GM23338 (cell line): ENCODE data around the gene CMSS1. TPM values are rescaled to one million over a fixed set of nuclear protein-coding genes. Genes with fewer than 3 reads are reported as not detected.

Experiments
- ATAC-seq: fragments of 200-7000 bp; cut with Tn5 transposase; 3 replicates; pipeline ENCODE4 v1.9.1; 2020
- DNase-seq: peaks from one replicate; pipeline ENCODE4 v3.0.0-alpha.2; 2015; ENCODE audit warnings: low spot score
- H2AFZ ChIP-seq: fragments of 200-600 bp; sonication (generic); 2 replicates; pipeline ENCODE4 v1.8.0; 2016; ENCODE audit warnings: antibody characterized with exemption, mild to moderate bottlenecking, moderate library complexity
- H3F3A ChIP-seq: fragments of 200-600 bp; sonication (generic); replicated peaks from 2 replicates; pipeline ENCODE4 v1.8.0; 2017; ENCODE audit warnings: antibody characterized with exemption, mixed run types, low read depth
- H3K27ac ChIP-seq: fragments of 200-600 bp; sonication (generic); 2 replicates; pipeline ENCODE4 v1.6.1; 2016; ENCODE audit warnings: low read depth
- H3K27me3 ChIP-seq: fragments of 200-600 bp; sonication (generic); 2 replicates; pipeline ENCODE4 v1.8.0; 2016; ENCODE audit warnings: mild to moderate bottlenecking, mixed run types, moderate library complexity; ENCODE audit not compliant: insufficient read depth
- H3K36me3 ChIP-seq: fragments of 200-600 bp; sonication (generic); 2 replicates; pipeline ENCODE4 v1.8.0; 2016; ENCODE audit warnings: mild to moderate bottlenecking; ENCODE audit not compliant: insufficient read depth
- H3K4me1 ChIP-seq: fragments of 200-600 bp; sonication (generic); 2 replicates; pipeline ENCODE4 v1.8.0; 2016; ENCODE audit warnings: mild to moderate bottlenecking, moderate library complexity; ENCODE audit not compliant: insufficient read depth
- H3K4me2 ChIP-seq: fragments of 200-600 bp; sonication (generic); 2 replicates; pipeline ENCODE4 v1.7.1; 2017; ENCODE audit warnings: mixed run types
- H3K4me3 ChIP-seq: fragments of 200-600 bp; sonication (generic); 2 replicates; pipeline ENCODE4 v1.6.1; 2016; ENCODE audit warnings: mixed run types
- H3K79me2 ChIP-seq: fragments of 200-600 bp; sonication (generic); replicated peaks from 2 replicates; pipeline ENCODE4 v1.8.0; 2017; ENCODE audit warnings: mild to moderate bottlenecking; ENCODE audit not compliant: insufficient read depth
- H3K9me2 ChIP-seq: fragments of 200-600 bp; sonication (generic); 2 replicates; pipeline ENCODE4 v1.8.0; 2017; ENCODE audit not compliant: insufficient read depth
- H4K20me1 ChIP-seq: fragments of 200-600 bp; sonication (generic); replicated peaks from 2 replicates; pipeline ENCODE4 v1.8.0; 2017; ENCODE audit warnings: mild to moderate bottlenecking; ENCODE audit not compliant: insufficient read depth
- H3K27ac Mint-ChIP-seq: 2 replicates; pipeline ENCODE4 v1.8.0; 2020; ENCODE audit warnings: inconsistent platforms, mild to moderate bottlenecking, moderate library complexity, mixed read lengths
- H3K27me3 Mint-ChIP-seq: 3 replicates; pipeline ENCODE4 v1.8.0; 2022; ENCODE audit warnings: low read depth, mild to moderate bottlenecking, moderate library complexity, mixed read lengths, inconsistent platforms; ENCODE audit not compliant: insufficient read depth, poor library complexity
- H3K36me3 Mint-ChIP-seq: 3 replicates; pipeline ENCODE4 v1.8.0; 2021; ENCODE audit warnings: low read depth, mild to moderate bottlenecking, inconsistent platforms, moderate library complexity, mixed read lengths
- H3K4me1 Mint-ChIP-seq: 3 replicates; pipeline ENCODE4 v1.8.0; 2020; ENCODE audit warnings: mild to moderate bottlenecking, inconsistent platforms, mixed read lengths
- H3K4me3 Mint-ChIP-seq: 3 replicates; pipeline ENCODE4 v1.8.0; 2021; ENCODE audit warnings: moderate library complexity, mild to moderate bottlenecking, inconsistent platforms, mixed read lengths
- H3K9me3 Mint-ChIP-seq: 3 replicates; pipeline ENCODE4 v1.8.0; 2020; ENCODE audit warnings: moderate library complexity, mild to moderate bottlenecking, inconsistent platforms, mixed read lengths
- CREB1 ChIP-seq: fragments of 250-450 bp; sonication (Bioruptor Pico); IDR thresholded peaks from 2 replicates; pipeline ENCODE4 v1.5.0; 2020; ENCODE audit warnings: low read depth, mild to moderate bottlenecking, moderate library complexity
- CTCF ChIP-seq, 2 experiments: fragments of 200-600 bp in 1 of 2; sonication (generic) in 1 of 2; conservative IDR thresholded peaks; 2 replicates each; pipeline versions ENCODE4 v1.5.1 to v1.6.1; 2016 to 2017; ENCODE audit warnings: antibody characterized with exemption in 2 of 2, low read depth in 2 of 2, mild to moderate bottlenecking in 2 of 2, moderate library complexity in 1 of 2
- ETS1 ChIP-seq: IDR thresholded peaks from 2 replicates; pipeline ENCODE4 v1.6.1; 2016; ENCODE audit warnings: antibody characterized with exemption
- EZH2 ChIP-seq: fragments of 200-600 bp; sonication (generic); IDR thresholded peaks from one replicate; pipeline ENCODE4 v1.8.0; 2017; ENCODE audit warnings: antibody characterized with exemption, mild to moderate bottlenecking, low read depth; ENCODE audit not compliant: unreplicated experiment
- EZH2phosphoT487 ChIP-seq: fragments of 200-600 bp; sonication (generic); IDR thresholded peaks from one replicate; pipeline ENCODE4 v1.8.1; 2018; ENCODE audit warnings: antibody characterized with exemption; ENCODE audit not compliant: unreplicated experiment
- JUNB ChIP-seq: IDR thresholded peaks from one replicate; pipeline ENCODE4 v1.6.1; 2016; ENCODE audit warnings: antibody characterized with exemption; ENCODE audit not compliant: unreplicated experiment
- NANOG ChIP-seq: IDR thresholded peaks from 2 replicates; pipeline ENCODE4 v1.6.1; 2016; ENCODE audit warnings: antibody characterized with exemption, borderline replicate concordance
- POLR2AphosphoS5 ChIP-seq: IDR thresholded peaks from 2 replicates; pipeline ENCODE4 v1.6.1; 2016; ENCODE audit warnings: antibody characterized with exemption, low read depth
- REST ChIP-seq: IDR thresholded peaks from one replicate; pipeline ENCODE4 v1.6.1; 2018; ENCODE audit warnings: antibody characterized with exemption; ENCODE audit not compliant: unreplicated experiment
- STAT1 ChIP-seq: IDR thresholded peaks from one replicate; pipeline ENCODE4 v1.6.1; 2016; ENCODE audit warnings: antibody characterized with exemption; ENCODE audit not compliant: unreplicated experiment
- ZNF114 ChIP-seq: fragments of 250-450 bp; sonication (Bioruptor Pico); IDR thresholded peaks from 2 replicates; pipeline ENCODE4 v1.5.0; 2020; ENCODE audit warnings: mild to moderate bottlenecking, moderate library complexity
- ZNF331 ChIP-seq: fragments of 250-450 bp; sonication (Bioruptor Pico); IDR thresholded peaks from 2 replicates; pipeline ENCODE4 v1.5.0; 2020; ENCODE audit warnings: low read depth, mild to moderate bottlenecking, moderate library complexity
- ZNF462 ChIP-seq: fragments of 250-450 bp; sonication (Bioruptor Pico); IDR thresholded peaks from 2 replicates; pipeline ENCODE4 v1.5.0; 2020; ENCODE audit warnings: mild to moderate bottlenecking, moderate library complexity
- polyA plus RNA-seq: library from polyadenylated mRNA; unstranded; fragments of >200 nt; fragmentation: Nextera tagmentation; extraction: Ambion mirVana; gene quantifications from 2 replicates; pipeline ENCODE4 v1.2.1, GENCODE V29; 2016
- total RNA-seq: library from RNA; depleted of rRNA; stranded (reverse); fragments of >200 nt; shearing (Covaris generic); gene quantifications from 2 replicates; pipeline ENCODE4 v1.2.3, GENCODE V29; 2014

Gene CMSS1
- total and polyA plus RNA-seq, 2 experiments from 2014 or later, result 39.4 to 187 TPM

GRCh38 chr3:100047455-100048141 is 229.9 kb downstream of the CMSS1 start:
- Mint-ChIP-seq H3K9me3 (no peaks in the 10 kb centered on the region), H3K36me3 (no peaks in the 10 kb centered on the region), H3K4me3 (no peak overlapping the region), H3K4me1 (peaks cover 24% of the 10 kb centered on the region), H3K27me3 (no peaks in the 10 kb centered on the region), H3K27ac (no peak overlapping the region)
- DNase-seq (no peak), ATAC-seq (no peak; the same call in 2 of the 3 replicates)
- Histone ChIP-seq H3K4me3 (no peak overlapping the region), H2AFZ (no peak overlapping the region), H3K4me2 (no peak overlapping the region), H3K36me3 (no peaks in the 10 kb centered on the region), H3K27me3 (no peaks in the 10 kb centered on the region), H3K9me2 (no peaks in the 10 kb centered on the region), H3K79me2 (no peaks in the 10 kb centered on the region), H3K27ac (no peak overlapping the region), H4K20me1 (no peaks in the 10 kb centered on the region), H3F3A (no peaks in the 10 kb centered on the region), H3K4me1 (peaks cover 12% of the 10 kb centered on the region; the same call in 1 of the 2 replicates)
- no peak for TF ChIP-seq EZH2phosphoT487
- TF ChIP-seq POLR2AphosphoS5, result no peak
- no peak for TF ChIP-seq JUNB
- no peak for TF ChIP-seq STAT1
- TF ChIP-seq NANOG, result no peak
- TF ChIP-seq CREB1, result no peak
- no peak for TF ChIP-seq ZNF114
- TF ChIP-seq CTCF (conservative IDR thresholded peaks at IDR 0.05; ENCODE audit: low read depth in 2 of 2), result no peak
- no peak for TF ChIP-seq REST
- no peak for TF ChIP-seq ZNF462 (CRISPR knock-in tag)
- no peak for TF ChIP-seq ETS1
- TF ChIP-seq EZH2, result no peak
- no peak for TF ChIP-seq ZNF331 (CRISPR knock-in tag)
